Gastroesophageal sphincter (tissue), 3 donors: ENCODE data around the gene PRORP.

Experiments
- CTCF ChIP-seq, 4 experiments: fragments of 200-600 bp in 2 of 4; fragments of 450-650 bp in 2 of 4; sonication (generic) in 1 of 4; IDR thresholded peaks; one replicate each; pipeline ENCODE4 v1.5.1; 2017 to 2019; ENCODE audit warnings: antibody characterized with exemption in 4 of 4, mild to moderate bottlenecking in 2 of 4, moderate library complexity in 2 of 4
- POLR2A ChIP-seq, 2 donors: fragments of 450-650 bp; IDR thresholded peaks; one replicate each; pipeline ENCODE4 v1.6.1; 2017; ENCODE audit warnings: antibody characterized with exemption in 2 of 2, mild to moderate bottlenecking in 2 of 2, moderate library complexity in 1 of 2
- POLR2AphosphoS5 ChIP-seq: sonication (generic); formaldehyde crosslinking; IDR thresholded peaks from one replicate; pipeline ENCODE4 v1.6.1; 2017; ENCODE audit warnings: antibody characterized with exemption

DNA sequence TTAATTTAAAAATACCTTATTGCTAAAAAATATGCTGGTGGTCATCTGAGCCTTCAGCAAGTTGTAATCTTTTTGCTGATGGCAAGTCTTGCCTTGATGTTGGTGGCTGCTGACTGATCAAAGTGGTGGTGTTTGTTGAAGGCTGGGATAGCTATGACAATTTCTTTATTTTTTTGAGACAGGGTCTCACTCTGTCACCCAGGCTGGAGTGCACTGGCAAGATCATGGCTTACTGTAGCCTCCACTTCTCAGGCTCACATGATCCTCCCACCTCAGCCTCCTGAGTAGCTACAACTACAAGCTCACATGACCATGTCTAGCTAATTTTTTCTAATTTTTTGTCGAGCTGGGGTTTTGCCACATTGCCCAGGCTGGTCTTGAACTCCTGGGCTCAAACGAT, 24.8 kb downstream of the PRORP start:
- TF ChIP-seq POLR2A (IDR thresholded peaks at IDR 0.05) (no peak), CTCF (IDR thresholded peaks at IDR 0.05) (no peak), POLR2AphosphoS5 (no peak)
